ENCODE measurements around the gene LGALS3BP. TPM values are rescaled to one million over a fixed set of nuclear protein-coding genes. Genes with fewer than 3 reads are reported as not detected.

The LGALS3BP gene
- total and polyA plus RNA-seq, 4 donors, result 66.0 to 224 (median 79.2) TPM

GRCh38 chr17:78958641-78959127, 21.0 kb downstream of the LGALS3BP start:
- H3K36me3 ChIP-seq (ENCODE audit: control insufficient read depth in 4 of 4, insufficient read depth in 3 of 4, low read depth in 1 of 4, low read length in 3 of 4), result no peaks in the 10 kb centered on the region
- 91% methylated on average over 7 of the region's 7 CpGs for WGBS
- no peaks in the 10 kb centered on the region for H3K4me1 ChIP-seq (ENCODE audit: control insufficient read depth in 4 of 4, insufficient read depth in 4 of 4, low read length in 3 of 4)
- no peaks in the 10 kb centered on the region for H3K9me3 ChIP-seq (ENCODE audit: control insufficient read depth in 4 of 4, low read length in 3 of 4)
- no peak overlapping the region for H3K9ac ChIP-seq (ENCODE audit: low read depth in 1 of 2, low read length in 2 of 2)
- no peak for DNase-seq (ENCODE audit: low spot score)
- no peaks in the 10 kb centered on the region for H3K27me3 ChIP-seq (ENCODE audit: control insufficient read depth in 4 of 4, insufficient read depth in 4 of 4, low read length in 3 of 4)
- no peak overlapping the region for H3K4me3 ChIP-seq (ENCODE audit: low read depth in 1 of 3, low read length in 3 of 3)
- no peak overlapping the region for H3K27ac ChIP-seq (ENCODE audit: low read depth in 1 of 2, low read length in 2 of 2)
- TF ChIP-seq TAF1 (conservative IDR thresholded peaks at IDR 0.05) (no peak), RAD21 (IDR thresholded peaks at IDR 0.05) (no peak), JUND (IDR thresholded peaks at IDR 0.05) (no peak), YY1 (IDR thresholded peaks at IDR 0.05) (no peak), ATF3 (IDR thresholded peaks at IDR 0.05) (no peak), CTCF (IDR thresholded peaks at IDR 0.05; ENCODE audit: low read depth, low read length, missing input control) (no peak), RXRA (IDR thresholded peaks at IDR 0.05) (no peak), HNF4G (IDR thresholded peaks at IDR 0.05) (no peak), FOXA2 (IDR thresholded peaks at IDR 0.05) (no peak), FOXA1 (IDR thresholded peaks at IDR 0.05) (no peak), MAX (IDR thresholded peaks at IDR 0.05) (no peak), ZBTB33 (IDR thresholded peaks at IDR 0.05) (no peak), GABPA (IDR thresholded peaks at IDR 0.05 in 1 of 2, conservative IDR thresholded peaks at IDR 0.05 in 1 of 2) (no peak), EGR1 (IDR thresholded peaks at IDR 0.05; ENCODE audit: low read depth in 2 of 2) (no peak)

GRCh38 chr17:78957128-78957527, 22.6 kb downstream of the LGALS3BP start:
- Histone ChIP-seq H3K9me3 (ENCODE audit: control insufficient read depth in 4 of 4, low read length in 3 of 4) (no peaks in the 10 kb centered on the region), H3K9ac (ENCODE audit: low read depth in 1 of 2, low read length in 2 of 2) (no peak overlapping the region), H3K36me3 (ENCODE audit: control insufficient read depth in 4 of 4, insufficient read depth in 3 of 4, low read depth in 1 of 4, low read length in 3 of 4) (no peaks in the 10 kb centered on the region), H3K27me3 (ENCODE audit: control insufficient read depth in 4 of 4, insufficient read depth in 4 of 4, low read length in 3 of 4) (no peaks in the 10 kb centered on the region), H3K4me1 (ENCODE audit: control insufficient read depth in 4 of 4, insufficient read depth in 4 of 4, low read length in 3 of 4) (no peaks in the 10 kb centered on the region), H3K27ac (ENCODE audit: low read depth in 1 of 2, low read length in 2 of 2) (no peak overlapping the region), H3K4me3 (ENCODE audit: low read depth in 1 of 3, low read length in 3 of 3) (no peak overlapping the region)
- TF ChIP-seq ZBTB33 (IDR thresholded peaks at IDR 0.05) (no peak), RAD21 (IDR thresholded peaks at IDR 0.05) (no peak), SP1 (IDR thresholded peaks at IDR 0.05) (no peak)
- 81% methylated on average over 12 of the region's 12 CpGs for WGBS
- no peak for DNase-seq (ENCODE audit: low spot score)
